Mesendoderm (in vitro differentiated cells): ENCODE data around the gene WASL.

Source experiments
- DNase-seq: peaks from one replicate; pipeline ENCODE4 v3.0.0; 2013
- H2AK5ac ChIP-seq: 2 replicates; pipeline ENCODE4 v1.6.1; 2013; ENCODE audit warnings: low read length, inconsistent platforms
- H2BK120ac ChIP-seq: 2 replicates; pipeline ENCODE4 v1.6.1; 2013; ENCODE audit warnings: low read depth, mild to moderate bottlenecking, low read length, moderate library complexity, mixed read lengths
- H2BK15ac ChIP-seq: replicated peaks from 2 replicates; pipeline ENCODE4 v1.6.1; 2013; ENCODE audit warnings: low read depth, mild to moderate bottlenecking, moderate library complexity
- H2BK5ac ChIP-seq: 2 replicates; pipeline ENCODE4 v1.6.1; 2013; ENCODE audit warnings: low read length, inconsistent platforms
- H3K18ac ChIP-seq: 2 replicates; pipeline ENCODE4 v1.6.1; 2013; ENCODE audit warnings: mild to moderate bottlenecking, low read length, mixed read lengths
- H3K23ac ChIP-seq: one replicate; pipeline ENCODE4 v1.6.1; 2013; ENCODE audit warnings: low read length
- H3K27ac ChIP-seq: 2 replicates; pipeline ENCODE4 v1.5.1; 2013; ENCODE audit warnings: low read depth, mild to moderate bottlenecking, inconsistent platforms, low read length, moderate library complexity
- H3K27me3 ChIP-seq: 2 replicates; pipeline ENCODE4 v1.6.1; 2013; ENCODE audit warnings: low read length, control low read depth, mild to moderate bottlenecking, inconsistent platforms; ENCODE audit not compliant: insufficient read depth, poor library complexity
- H3K36me3 ChIP-seq: 2 replicates; pipeline ENCODE4 v1.6.1; 2013; ENCODE audit warnings: low read length, inconsistent platforms; ENCODE audit not compliant: control insufficient read depth, insufficient read depth
- H3K4ac ChIP-seq: one replicate; pipeline ENCODE4 v1.6.1; 2013; ENCODE audit warnings: low read depth, mild to moderate bottlenecking, low read length, moderate library complexity
- H3K4me1 ChIP-seq: 2 replicates; pipeline ENCODE4 v1.6.1; 2013; ENCODE audit warnings: low read depth, low read length, inconsistent platforms; ENCODE audit not compliant: control insufficient read depth
- H3K4me2 ChIP-seq: 2 replicates; pipeline ENCODE4 v1.6.1; 2013; ENCODE audit warnings: low read length
- H3K4me3 ChIP-seq: 2 replicates; pipeline ENCODE4 v1.5.1; 2013; ENCODE audit warnings: mild to moderate bottlenecking, low read length
- H3K56ac ChIP-seq: one replicate; pipeline ENCODE4 v1.6.1; 2013; ENCODE audit warnings: low read length
- H3K79me1 ChIP-seq: 2 replicates; pipeline ENCODE4 v1.6.1; 2013; ENCODE audit warnings: low read length, inconsistent platforms
- H3K79me2 ChIP-seq: 2 replicates; pipeline ENCODE4 v1.6.1; 2013; ENCODE audit warnings: mild to moderate bottlenecking, low read length; ENCODE audit not compliant: control insufficient read depth, insufficient read depth
- H3K9ac ChIP-seq: 2 replicates; pipeline ENCODE4 v1.6.1; 2013; ENCODE audit warnings: low read length, inconsistent platforms
- H4K5ac ChIP-seq: one replicate; pipeline ENCODE4 v1.6.1; 2013; ENCODE audit warnings: low read length
- H4K8ac ChIP-seq: one replicate; pipeline ENCODE4 v1.6.1; 2013; ENCODE audit warnings: low read depth, mild to moderate bottlenecking, control low read depth, low read length, moderate library complexity
- WGBS: extraction: QIAGEN DNeasy Blood & Tissue Kit; methylation state at CpG from one replicate; pipeline ENCODE4 v1.1.7; 2013; ENCODE audit warnings: low lambda C conversion rate, missing lambda C conversion rate; ENCODE audit not compliant: insufficient coverage; ENCODE audit errors: extremely low coverage; 5-methylcytosine and 5-hydroxymethylcytosine counted together

Gene WASL

GRCh38 chr7:123792547-123792946 is 43.7 kb upstream of the WASL start:
- H4K8ac ChIP-seq, result no peak overlapping the region
- no peak overlapping the region for H2BK5ac ChIP-seq
- H4K5ac ChIP-seq, result no peak overlapping the region
- H3K36me3 ChIP-seq, result no peaks in the 10 kb centered on the region
- H2BK15ac ChIP-seq, result no peak overlapping the region
- no peak overlapping the region for H3K4ac ChIP-seq
- H3K4me2 ChIP-seq, result no peak overlapping the region
- no peaks in the 10 kb centered on the region for H3K79me2 ChIP-seq
- no peak overlapping the region for H3K18ac ChIP-seq
- WGBS, result no CpG with 5 or more reads among the region's 1 CpG
- no peak overlapping the region for H3K4me3 ChIP-seq
- no peak for DNase-seq
- H3K4me1 ChIP-seq, result no peaks in the 10 kb centered on the region
- no peak overlapping the region for H3K23ac ChIP-seq
- no peak overlapping the region for H3K9ac ChIP-seq
- H3K27ac ChIP-seq, result no peak overlapping the region
- H3K56ac ChIP-seq, result no peak overlapping the region
- no peak overlapping the region for H2AK5ac ChIP-seq
- no peaks in the 10 kb centered on the region for H3K27me3 ChIP-seq
- no peak overlapping the region for H2BK120ac ChIP-seq
- H3K79me1 ChIP-seq, result no peaks in the 10 kb centered on the region

- Histone ChIP-seq H3K36me3 (no peaks in the 10 kb centered on the region), H3K4me3 (no peak overlapping the region), H2BK5ac (no peak overlapping the region), H4K8ac (no peak overlapping the region), H3K4ac (no peak overlapping the region), H2AK5ac (no peak overlapping the region), H3K56ac (no peak overlapping the region), H3K27me3 (no peaks in the 10 kb centered on the region), H3K79me2 (no peaks in the 10 kb centered on the region), H3K79me1 (no peaks in the 10 kb centered on the region), H3K27ac (no peak overlapping the region), H4K5ac (no peak overlapping the region), H2BK15ac (no peak overlapping the region), H2BK120ac (no peak overlapping the region), H3K9ac (no peak overlapping the region), H3K23ac (no peak overlapping the region), H3K4me1 (no peaks in the 10 kb centered on the region), H3K4me2 (no peak overlapping the region), H3K18ac (no peak overlapping the region)
- no CpG with 5 or more reads among the region's 5 CpGs for WGBS
- DNase-seq, result no peak
Observed at GRCh38 chr7:123791001-123791400, 42.2 kb upstream of the WASL start.

- Histone ChIP-seq H3K4me3 (no peak overlapping the region), H3K4me2 (no peak overlapping the region), H3K36me3 (no peaks in the 10 kb centered on the region), H3K79me1 (no peaks in the 10 kb centered on the region), H2BK120ac (no peak overlapping the region), H3K4ac (no peak overlapping the region), H3K79me2 (no peaks in the 10 kb centered on the region), H2BK5ac (no peak overlapping the region), H3K27me3 (no peaks in the 10 kb centered on the region), H3K4me1 (no peaks in the 10 kb centered on the region), H4K5ac (no peak overlapping the region), H2BK15ac (peak overlapping the region; percentile 27), H3K56ac (no peak overlapping the region), H3K27ac (no peak overlapping the region), H3K18ac (no peak overlapping the region), H3K9ac (no peak overlapping the region), H2AK5ac (no peak overlapping the region), H3K23ac (no peak overlapping the region), H4K8ac (no peak overlapping the region)
- DNase-seq, result no peak
- no CpG with 5 or more reads among the region's 3 CpGs for WGBS
Observed at GRCh38 chr7:123789817-123790216, 41.0 kb upstream of the WASL start.

GRCh38 chr7:123789206-123789784 is 40.5 kb upstream of the WASL start:
- no peak overlapping the region for H3K18ac ChIP-seq
- H3K4me3 ChIP-seq, result no peak overlapping the region
- no peak overlapping the region for H4K5ac ChIP-seq
- no peak overlapping the region for H3K23ac ChIP-seq
- no peaks in the 10 kb centered on the region for H3K4me1 ChIP-seq
- no peaks in the 10 kb centered on the region for H3K79me2 ChIP-seq
- DNase-seq, result no peak
- H3K4me2 ChIP-seq, result no peak overlapping the region
- no peaks in the 10 kb centered on the region for H3K27me3 ChIP-seq
- H4K8ac ChIP-seq, result no peak overlapping the region
- H3K79me1 ChIP-seq, result no peaks in the 10 kb centered on the region
- no peak overlapping the region for H3K9ac ChIP-seq
- H3K56ac ChIP-seq, result no peak overlapping the region
- H2BK5ac ChIP-seq, result no peak overlapping the region
- no peak overlapping the region for H3K4ac ChIP-seq
- 100% methylated on average over 3 of the region's 4 CpGs for WGBS
- no peak overlapping the region for H2BK15ac ChIP-seq
- no peak overlapping the region for H3K27ac ChIP-seq
- H2BK120ac ChIP-seq, result no peak overlapping the region
- no peak overlapping the region for H2AK5ac ChIP-seq
- no peaks in the 10 kb centered on the region for H3K36me3 ChIP-seq

GRCh38 chr7:123788584-123788983 is 39.8 kb upstream of the WASL start:
- no CpG with 5 or more reads among the region's 2 CpGs for WGBS
- H3K4me3 ChIP-seq, result no peak overlapping the region
- H2BK15ac ChIP-seq, result no peak overlapping the region
- H3K4me1 ChIP-seq, result no peaks in the 10 kb centered on the region
- H3K79me1 ChIP-seq, result no peaks in the 10 kb centered on the region
- no peak for DNase-seq
- H2BK5ac ChIP-seq, result no peak overlapping the region
- no peak overlapping the region for H3K23ac ChIP-seq
- no peaks in the 10 kb centered on the region for H3K79me2 ChIP-seq
- H4K5ac ChIP-seq, result no peak overlapping the region
- H3K56ac ChIP-seq, result no peak overlapping the region
- H3K27ac ChIP-seq, result no peak overlapping the region
- H3K27me3 ChIP-seq, result no peaks in the 10 kb centered on the region
- H3K9ac ChIP-seq, result no peak overlapping the region
- H2BK120ac ChIP-seq, result no peak overlapping the region
- H3K18ac ChIP-seq, result no peak overlapping the region
- H2AK5ac ChIP-seq, result no peak overlapping the region
- no peak overlapping the region for H4K8ac ChIP-seq
- no peak overlapping the region for H3K4ac ChIP-seq
- H3K4me2 ChIP-seq, result no peak overlapping the region
- no peaks in the 10 kb centered on the region for H3K36me3 ChIP-seq
